OCI-LY1 (cell line): ENCODE data around the gene CUTC.

Source experiments
- H2AFZ ChIP-seq: fragments of 200-600 bp; sonication (generic), shearing (Covaris generic); 2 replicates; pipeline ENCODE4 v1.6.0; 2014; ENCODE audit warnings: antibody characterized with exemption, mild to moderate bottlenecking, low read length
- H3F3A ChIP-seq: fragments of 200-600 bp; sonication (generic), shearing (Covaris generic); 2 replicates; pipeline ENCODE4 v1.6.0; 2014; ENCODE audit warnings: mild to moderate bottlenecking, antibody characterized with exemption, low read length, moderate library complexity; ENCODE audit not compliant: insufficient read depth
- H3K27ac ChIP-seq: fragments of 200-600 bp; sonication (generic); 2 replicates; pipeline ENCODE4 v1.5.1; 2014; ENCODE audit warnings: low read length, mixed run types, mild to moderate bottlenecking, low read depth; ENCODE audit not compliant: poor library complexity, severe bottlenecking
- H3K27me3 ChIP-seq: fragments of 200-600 bp; sonication (generic); 2 replicates; pipeline ENCODE4 v1.6.0; 2014; ENCODE audit warnings: antibody characterized with exemption, mild to moderate bottlenecking, low read length, moderate library complexity; ENCODE audit not compliant: insufficient read depth
- H3K36me3 ChIP-seq: fragments of 200-600 bp; sonication (generic); 2 replicates; pipeline ENCODE4 v1.6.1; 2014; ENCODE audit warnings: mild to moderate bottlenecking, antibody characterized with exemption, low read length, moderate library complexity, mixed read lengths; ENCODE audit not compliant: insufficient read depth
- H3K4me1 ChIP-seq: fragments of 200-600 bp; sonication (generic); 2 replicates; pipeline ENCODE4 v1.5.1; 2014; ENCODE audit warnings: mild to moderate bottlenecking, low read length, moderate library complexity; ENCODE audit not compliant: insufficient read depth, severe bottlenecking
- H3K4me2 ChIP-seq: fragments of 200-600 bp; sonication (generic), shearing (Covaris generic); 2 replicates; pipeline ENCODE4 v1.6.1; 2014; ENCODE audit warnings: low read length
- H3K4me3 ChIP-seq: fragments of 200-600 bp; sonication (generic); 2 replicates; pipeline ENCODE4 v1.5.1; 2014; ENCODE audit warnings: low read length, low read depth, mild to moderate bottlenecking, mixed read lengths; ENCODE audit not compliant: poor library complexity, severe bottlenecking
- H3K79me2 ChIP-seq: fragments of 200-600 bp; shearing (Covaris generic); 2 replicates; pipeline ENCODE4 v1.6.1; 2016; ENCODE audit warnings: mixed run types, low read length, mixed read lengths; ENCODE audit not compliant: insufficient read depth
- H3K9ac ChIP-seq: fragments of 200-600 bp; sonication (generic), shearing (Covaris generic); 2 replicates; pipeline ENCODE4 v1.6.1; 2014; ENCODE audit warnings: mild to moderate bottlenecking, low read length, mixed read lengths
- H3K9me2 ChIP-seq: fragments of 200-600 bp; sonication (generic), shearing (Covaris generic); 2 replicates; pipeline ENCODE4 v1.6.1; 2014; ENCODE audit warnings: low read depth, mild to moderate bottlenecking, low read length, mixed read lengths
- H3K9me3 ChIP-seq: fragments of 200-600 bp; shearing (Covaris generic); 2 replicates; pipeline ENCODE4 v1.6.1; 2014; ENCODE audit warnings: low read length, mixed read lengths
- H4K20me1 ChIP-seq: fragments of 200-600 bp; sonication (generic), shearing (Covaris generic); 2 replicates; pipeline ENCODE4 v1.6.0; 2016; ENCODE audit warnings: mild to moderate bottlenecking, low read length; ENCODE audit not compliant: insufficient read depth
- EZH2 ChIP-seq: fragments of 200-600 bp; sonication (generic), shearing (Covaris generic); IDR thresholded peaks from 2 replicates; pipeline ENCODE4 v1.8.0; 2017; ENCODE audit warnings: borderline replicate concordance, mixed run types, mild to moderate bottlenecking, antibody characterized with exemption, low read length, moderate library complexity, mixed read lengths
- TF ChIP-seq, protein P1 (sequence below): fragments of 200-600 bp; sonication (generic), shearing (Covaris generic); IDR thresholded peaks from 2 replicates; pipeline ENCODE4 v1.5.1; 2017; ENCODE audit warnings: mild to moderate bottlenecking, antibody characterized with exemption, low read length, moderate library complexity, mixed read lengths

The CUTC gene

DNA sequence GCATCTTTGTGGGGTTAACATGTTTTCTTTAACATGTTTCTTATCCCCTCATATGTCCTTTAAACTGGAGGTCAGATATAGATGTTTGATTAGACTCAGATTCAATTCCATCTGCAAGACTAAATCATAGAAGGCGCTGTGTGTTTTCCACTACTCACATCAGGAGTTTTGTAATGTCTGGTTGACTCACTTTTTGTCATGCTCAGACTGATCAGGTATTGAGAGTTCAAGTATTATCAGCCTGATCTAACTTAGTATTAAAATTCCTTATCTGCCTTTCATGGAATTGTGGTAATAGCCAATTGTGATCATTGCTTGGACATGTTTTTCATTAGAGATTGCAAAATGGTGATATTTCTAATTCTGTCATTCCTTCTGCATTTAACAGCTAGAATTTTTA is 42.6 kb upstream of the CUTC start:
- no peak overlapping the region for H3K27ac ChIP-seq
- no peaks in the 10 kb centered on the region for H3K9me2 ChIP-seq
- H3K4me3 ChIP-seq: no peak overlapping the region
- no peak for TF ChIP-seq EZH2
- TF ChIP-seq, protein P1, sequence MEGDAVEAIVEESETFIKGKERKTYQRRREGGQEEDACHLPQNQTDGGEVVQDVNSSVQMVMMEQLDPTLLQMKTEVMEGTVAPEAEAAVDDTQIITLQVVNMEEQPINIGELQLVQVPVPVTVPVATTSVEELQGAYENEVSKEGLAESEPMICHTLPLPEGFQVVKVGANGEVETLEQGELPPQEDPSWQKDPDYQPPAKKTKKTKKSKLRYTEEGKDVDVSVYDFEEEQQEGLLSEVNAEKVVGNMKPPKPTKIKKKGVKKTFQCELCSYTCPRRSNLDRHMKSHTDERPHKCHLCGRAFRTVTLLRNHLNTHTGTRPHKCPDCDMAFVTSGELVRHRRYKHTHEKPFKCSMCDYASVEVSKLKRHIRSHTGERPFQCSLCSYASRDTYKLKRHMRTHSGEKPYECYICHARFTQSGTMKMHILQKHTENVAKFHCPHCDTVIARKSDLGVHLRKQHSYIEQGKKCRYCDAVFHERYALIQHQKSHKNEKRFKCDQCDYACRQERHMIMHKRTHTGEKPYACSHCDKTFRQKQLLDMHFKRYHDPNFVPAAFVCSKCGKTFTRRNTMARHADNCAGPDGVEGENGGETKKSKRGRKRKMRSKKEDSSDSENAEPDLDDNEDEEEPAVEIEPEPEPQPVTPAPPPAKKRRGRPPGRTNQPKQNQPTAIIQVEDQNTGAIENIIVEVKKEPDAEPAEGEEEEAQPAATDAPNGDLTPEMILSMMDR: no peak
- H4K20me1 ChIP-seq: no peaks in the 10 kb centered on the region
- H3K4me1 ChIP-seq: no peaks in the 10 kb centered on the region
- H3K27me3 ChIP-seq: no peaks in the 10 kb centered on the region
- no peaks in the 10 kb centered on the region for H3K79me2 ChIP-seq
- no peak overlapping the region for H3K4me2 ChIP-seq
- H3K9ac ChIP-seq: no peak overlapping the region
- no peaks in the 10 kb centered on the region for H3K36me3 ChIP-seq
- no peaks in the 10 kb centered on the region for H3F3A ChIP-seq
- H3K9me3 ChIP-seq: no peaks in the 10 kb centered on the region
- no peak overlapping the region for H2AFZ ChIP-seq

DNA sequence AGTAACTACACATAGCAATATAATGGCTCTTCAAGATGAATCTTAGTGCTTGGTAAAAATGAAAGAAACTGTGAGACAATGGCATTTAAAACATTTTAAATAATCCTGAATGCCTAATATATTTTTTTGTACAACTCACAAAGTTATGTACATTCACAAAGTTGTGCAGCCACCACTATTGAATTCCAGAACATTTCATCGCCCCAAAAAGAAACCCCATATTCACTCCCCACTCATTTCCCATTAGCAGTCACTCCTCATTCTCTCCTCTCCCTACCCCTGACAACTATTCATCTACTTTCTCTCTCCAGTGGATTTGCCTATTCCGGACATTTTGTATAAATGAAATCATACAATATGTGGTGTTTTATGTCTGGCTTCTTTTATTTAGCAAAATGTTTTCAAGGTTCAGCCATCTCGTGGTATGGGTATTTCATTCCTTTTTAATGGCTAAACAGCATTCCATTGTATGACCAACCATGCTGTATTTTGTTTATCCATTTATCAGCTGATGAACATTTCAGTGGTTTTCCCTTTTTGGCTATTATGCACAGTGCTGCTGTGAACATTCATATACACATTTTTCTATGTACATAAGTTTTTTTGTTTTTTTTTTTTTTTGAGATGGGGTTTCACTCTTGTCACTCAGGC is 38.0 kb upstream of the CUTC start:
- H3K9me3 ChIP-seq: no peaks in the 10 kb centered on the region
- no peaks in the 10 kb centered on the region for H3K4me1 ChIP-seq
- H3K27me3 ChIP-seq: no peaks in the 10 kb centered on the region
- H3K4me2 ChIP-seq: no peak overlapping the region
- no peak overlapping the region for H3K9ac ChIP-seq
- no peak overlapping the region for H2AFZ ChIP-seq
- no peak overlapping the region for H3K4me3 ChIP-seq
- H3K27ac ChIP-seq: no peak overlapping the region
- H3K9me2 ChIP-seq: no peaks in the 10 kb centered on the region
- no peaks in the 10 kb centered on the region for H3K79me2 ChIP-seq
- H4K20me1 ChIP-seq: no peaks in the 10 kb centered on the region
- TF ChIP-seq, protein P1: no peak
- no peak for TF ChIP-seq EZH2
- no peaks in the 10 kb centered on the region for H3K36me3 ChIP-seq
- H3F3A ChIP-seq: no peaks in the 10 kb centered on the region

DNA sequence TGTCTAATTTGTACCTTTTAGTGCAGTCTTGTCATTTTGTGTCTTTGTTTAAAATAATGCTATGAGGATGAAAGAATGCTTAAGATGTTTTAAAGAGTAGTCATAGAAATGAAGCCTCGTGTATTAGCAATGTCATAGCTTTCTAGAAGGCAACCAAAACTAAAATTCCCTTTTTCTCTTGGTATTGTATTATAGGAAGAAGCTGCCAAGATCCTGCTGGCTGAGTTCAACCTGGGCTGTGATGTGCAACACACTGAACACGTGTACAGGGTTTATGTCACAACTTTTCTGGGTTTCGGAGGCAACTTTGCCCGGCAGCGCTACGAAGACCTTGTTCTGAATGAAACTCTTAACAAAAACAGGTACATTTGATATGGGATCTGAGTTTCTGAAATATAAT is 36.3 kb upstream of the CUTC start:
- TF ChIP-seq EZH2: no peak
- TF ChIP-seq, protein P1: no peak
- no peaks in the 10 kb centered on the region for H3K9me3 ChIP-seq
- no peaks in the 10 kb centered on the region for H3F3A ChIP-seq
- no peaks in the 10 kb centered on the region for H3K36me3 ChIP-seq
- no peaks in the 10 kb centered on the region for H3K4me1 ChIP-seq
- H3K27ac ChIP-seq: no peak overlapping the region
- no peak overlapping the region for H3K4me2 ChIP-seq
- H3K27me3 ChIP-seq: no peaks in the 10 kb centered on the region
- no peaks in the 10 kb centered on the region for H3K9me2 ChIP-seq
- no peak overlapping the region for H3K9ac ChIP-seq
- H4K20me1 ChIP-seq: no peaks in the 10 kb centered on the region
- no peaks in the 10 kb centered on the region for H3K79me2 ChIP-seq
- H2AFZ ChIP-seq: no peak overlapping the region
- no peak overlapping the region for H3K4me3 ChIP-seq
